IMR-90 (cell line): ENCODE results near the gene TSKS. TPM values are rescaled to one million over a fixed set of nuclear protein-coding genes. Genes with fewer than 3 reads are reported as not detected.

Experiments
- ATAC-seq: fragments of 200-7000 bp; cut with Tn5 transposase; 2 replicates; pipeline ENCODE4 v1.9.1; 2020; ENCODE audit warnings: low read depth, mild to moderate bottlenecking, moderate library complexity
- BruUV-seq: library from RNA; stranded (reverse); fragments of 400-500 nt; replicated peaks from 2 replicates; lab custom pipeline; 2021; lab: Mats Ljungman, UMichigan
- CTCF ChIA-PET: fragments of 300-600 bp; formaldehyde crosslinking; extraction: SDS; loops from one replicate; lab custom pipeline; 2021; ENCODE audit warnings: antibody characterized with exemption; lab: Yijun Ruan, JAX
- POLR2A ChIA-PET: fragments of 300-600 bp; sonication (Branson Sonifier 250); formaldehyde crosslinking; loops from one replicate; lab custom pipeline; 2022; ENCODE audit warnings: antibody characterized with exemption; ENCODE audit not compliant: unreplicated experiment; lab: Charles Lee
- DNase-seq: peaks from one replicate; pipeline ENCODE4 v3.0.0; 2013
- H2AFZ ChIP-seq: replicated peaks from 2 replicates; pipeline ENCODE3; 2013; ENCODE audit warnings: low read length, mild to moderate bottlenecking; ENCODE audit not compliant: poor library complexity
- H2AK5ac ChIP-seq: 2 replicates; pipeline ENCODE4 v1.6.1; 2013; ENCODE audit warnings: low read depth, low read length, inconsistent platforms
- H2AK9ac ChIP-seq: replicated peaks from 2 replicates; pipeline ENCODE3; 2013; ENCODE audit warnings: mild to moderate bottlenecking, low read depth, low read length, moderate library complexity; ENCODE audit not compliant: poor library complexity
- H2BK120ac ChIP-seq: 2 replicates; pipeline ENCODE4 v1.6.1; 2013; ENCODE audit warnings: low read depth, low read length, inconsistent platforms
- H2BK15ac ChIP-seq: 3 replicates; pipeline ENCODE4 v1.6.1; 2013; ENCODE audit warnings: low read depth, low read length, inconsistent platforms
- H2BK20ac ChIP-seq: 2 replicates; pipeline ENCODE4 v1.6.1; 2013; ENCODE audit warnings: low read depth, mild to moderate bottlenecking, inconsistent platforms, low read length, moderate library complexity
- H2BK5ac ChIP-seq: 2 replicates; pipeline ENCODE4 v1.6.1; 2013; ENCODE audit warnings: mild to moderate bottlenecking, low read depth, low read length, inconsistent platforms; ENCODE audit not compliant: poor library complexity, severe bottlenecking
- H3K14ac ChIP-seq: replicated peaks from 2 replicates; pipeline ENCODE4 v1.6.1; 2013; ENCODE audit warnings: low read depth, low read length, inconsistent platforms
- H3K18ac ChIP-seq: 2 replicates; pipeline ENCODE4 v1.6.1; 2013; ENCODE audit warnings: low read depth, low read length, control low read depth
- H3K23ac ChIP-seq: 2 replicates; pipeline ENCODE4 v1.6.1; 2013; ENCODE audit warnings: low read depth, low read length, inconsistent platforms
- H3K27ac ChIP-seq: 2 replicates; pipeline ENCODE4 v1.5.1; 2013; ENCODE audit warnings: mild to moderate bottlenecking, control low read depth, low read length; ENCODE audit not compliant: insufficient read depth
- H3K27me3 ChIP-seq: 2 replicates; pipeline ENCODE4 v1.6.1; 2013; ENCODE audit warnings: low read length; ENCODE audit not compliant: control insufficient read depth, insufficient read depth
- H3K36me3 ChIP-seq: 2 replicates; pipeline ENCODE4 v1.6.1; 2013; ENCODE audit warnings: low read length, mixed read lengths; ENCODE audit not compliant: control insufficient read depth, insufficient read depth
- H3K4ac ChIP-seq: 2 replicates; pipeline ENCODE4 v1.6.1; 2013; ENCODE audit warnings: low read depth, low read length, inconsistent platforms
- H3K4me1 ChIP-seq: 2 replicates; pipeline ENCODE4 v1.6.1; 2013; ENCODE audit warnings: low read length, mixed read lengths; ENCODE audit not compliant: control insufficient read depth, insufficient read depth
- H3K4me2 ChIP-seq: 2 replicates; pipeline ENCODE4 v1.6.1; 2013; ENCODE audit warnings: low read depth, mild to moderate bottlenecking, control low read depth, low read length, moderate library complexity
- H3K4me3 ChIP-seq: 2 replicates; pipeline ENCODE4 v1.5.1; 2013; ENCODE audit warnings: low read depth, mild to moderate bottlenecking, control low read depth, low read length, moderate library complexity; ENCODE audit not compliant: insufficient read depth
- H3K56ac ChIP-seq: 2 replicates; pipeline ENCODE4 v1.6.1; 2013; ENCODE audit warnings: low read length, inconsistent platforms; ENCODE audit not compliant: insufficient read depth; ENCODE audit errors: extremely low read depth
- H3K79me1 ChIP-seq, 2 experiments: 2 replicates each; pipeline ENCODE4 v1.6.1; 2013; ENCODE audit warnings: low read length in 2 of 2, inconsistent platforms in 1 of 2, low read depth in 1 of 2
- H3K9ac ChIP-seq: 2 replicates; pipeline ENCODE4 v1.6.1; 2013; ENCODE audit warnings: low read depth, low read length, control low read depth
- H3K9me1 ChIP-seq: 2 replicates; pipeline ENCODE4 v1.6.1; 2013; ENCODE audit warnings: low read length, inconsistent platforms; ENCODE audit not compliant: insufficient read depth
- H3K9me3 ChIP-seq: 2 replicates; pipeline ENCODE4 v1.6.1; 2013; ENCODE audit warnings: low read length; ENCODE audit not compliant: control insufficient read depth, insufficient read depth
- H4K20me1 ChIP-seq: 2 replicates; pipeline ENCODE4 v1.6.1; 2013; ENCODE audit warnings: low read length, inconsistent platforms; ENCODE audit not compliant: insufficient read depth
- H4K5ac ChIP-seq: 2 replicates; pipeline ENCODE4 v1.6.1; 2013; ENCODE audit warnings: mild to moderate bottlenecking, low read depth, low read length, control low read depth
- H4K8ac ChIP-seq, 2 experiments: 2 replicates each; pipeline ENCODE4 v1.6.1; 2013; ENCODE audit warnings: low read depth in 2 of 2, low read length in 2 of 2, control low read depth in 1 of 2, inconsistent platforms in 1 of 2
- H4K91ac ChIP-seq: 2 replicates; pipeline ENCODE4 v1.6.1; 2013; ENCODE audit warnings: low read depth, low read length, inconsistent platforms; ENCODE audit not compliant: insufficient read depth
- BHLHE40 ChIP-seq: fragments of 150-350 bp; IDR thresholded peaks from 2 replicates; pipeline ENCODE4 v1.6.1; 2016; ENCODE audit warnings: mild to moderate bottlenecking, low read depth, low read length
- CEBPB ChIP-seq: IDR thresholded peaks from 2 replicates; pipeline ENCODE4 v1.6.1; 2012; ENCODE audit warnings: low read depth, low read length, improper control_type of control experiment
- CHD1 ChIP-seq: IDR thresholded peaks from 2 replicates; pipeline ENCODE4 v1.6.1; 2012; ENCODE audit warnings: low read depth, low read length, improper control_type of control experiment
- FOS ChIP-seq: fragments of 150-350 bp; IDR thresholded peaks from 2 replicates; pipeline ENCODE4 v1.6.1; 2016; ENCODE audit warnings: low read depth, low read length
- MAFK ChIP-seq: IDR thresholded peaks from 2 replicates; pipeline ENCODE4 v1.6.1; 2012; ENCODE audit warnings: low read depth, low read length, improper control_type of control experiment
- MAZ ChIP-seq: IDR thresholded peaks from 2 replicates; pipeline ENCODE4 v1.6.1; 2012; ENCODE audit warnings: low read depth, mild to moderate bottlenecking, low read length, improper control_type of control experiment, moderate library complexity, borderline replicate concordance
- MXI1 ChIP-seq: IDR thresholded peaks from 2 replicates; pipeline ENCODE4 v1.6.1; 2012; ENCODE audit warnings: low read depth, mild to moderate bottlenecking, low read length, moderate library complexity, borderline replicate concordance
- NFE2L2 ChIP-seq: fragments of 150-350 bp; IDR thresholded peaks from 2 replicates; pipeline ENCODE4 v1.6.1; 2016; ENCODE audit warnings: low read depth, mild to moderate bottlenecking, low read length
- POLR2A ChIP-seq: IDR thresholded peaks from 2 replicates; pipeline ENCODE4 v1.6.1; 2012; ENCODE audit warnings: mild to moderate bottlenecking, low read depth, low read length
- RAD21 ChIP-seq: IDR thresholded peaks from 2 replicates; pipeline ENCODE4 v1.6.1; 2012; ENCODE audit warnings: low read length, improper control_type of control experiment
- RCOR1 ChIP-seq: IDR thresholded peaks from 2 replicates; pipeline ENCODE4 v1.6.1; 2012; ENCODE audit warnings: mild to moderate bottlenecking, low read length, improper control_type of control experiment; ENCODE audit not compliant: insufficient replicate concordance
- RFX5 ChIP-seq: IDR thresholded peaks from 2 replicates; pipeline ENCODE4 v1.8.0; 2012; ENCODE audit warnings: low read depth, mild to moderate bottlenecking, low read length, moderate library complexity
- SMC3 ChIP-seq: fragments of 150-350 bp; IDR thresholded peaks from 2 replicates; pipeline ENCODE4 v1.6.1; 2016; ENCODE audit warnings: low read depth, mild to moderate bottlenecking, antibody characterized with exemption, low read length, moderate library complexity
- WGBS, 2 experiments: methylation state at CpG; one replicate each; pipeline versions ENCODE4 v1.1.5 to v1.1.7; 2013; ENCODE audit warnings: missing lambda C conversion rate in 2 of 2; ENCODE audit not compliant: insufficient read length in 1 of 2; ENCODE audit errors: extremely low coverage in 2 of 2; 5-methylcytosine and 5-hydroxymethylcytosine counted together
- dilution Hi-C: fragments of 300-500 bp; cut with HindIII; formaldehyde crosslinking; loops from one replicate; pipeline ENCODE4 v1.14.3; 2018; ENCODE audit warnings: low sequenced_read_pairs; ENCODE audit not compliant: unreplicated experiment
- in situ Hi-C: fragments of 300-500 bp; cut with MboI; formaldehyde crosslinking; loops from 3 replicates; pipeline ENCODE4 v1.14.3; 2019; ENCODE audit warnings: low sequenced_read_pairs, inconsistent platforms, mixed read lengths
- intact Hi-C: fragments of 100-400 bp; cut with micrococcal nuclease; formaldehyde crosslinking; loops from 2 replicates; pipeline ENCODE4 v1.10.0; 2022
- polyA plus RNA-seq, 3 experiments: library from polyadenylated mRNA; depleted of rRNA; stranded (reverse); fragments of >200 nt; gene quantifications; 2 replicates each; pipeline ENCODE4 v1.2.3, GENCODE V29; 2012; ENCODE audit warnings: low replicate concordance in 1 of 3
- total RNA-seq: library from RNA; depleted of rRNA; stranded (reverse); fragments of >200 nt; gene quantifications from 2 replicates; pipeline ENCODE4 v1.2.3, GENCODE V29; 2012
- TF ChIP-seq, protein P1 (sequence below): conservative IDR thresholded peaks from 2 replicates; pipeline ENCODE4 v1.5.1; 2012; ENCODE audit warnings: mild to moderate bottlenecking, low read depth, low read length, improper control_type of control experiment
- TF ChIP-seq, protein P2 (sequence below): fragments of 150-350 bp; IDR thresholded peaks from 2 replicates; pipeline ENCODE4 v1.6.1; 2016; ENCODE audit warnings: low read depth, mild to moderate bottlenecking, low read length, moderate library complexity, borderline replicate concordance
- TF ChIP-seq, protein P3 (sequence below): fragments of 150-350 bp; IDR thresholded peaks from 2 replicates; pipeline ENCODE4 v1.6.1; 2017; ENCODE audit warnings: mild to moderate bottlenecking, antibody characterized with exemption, low read length, low read depth

Gene TSKS
- total and polyA plus RNA-seq, 2 of the 4 experiments (the other 2 are of a cell fraction) = not detected

DNA sequence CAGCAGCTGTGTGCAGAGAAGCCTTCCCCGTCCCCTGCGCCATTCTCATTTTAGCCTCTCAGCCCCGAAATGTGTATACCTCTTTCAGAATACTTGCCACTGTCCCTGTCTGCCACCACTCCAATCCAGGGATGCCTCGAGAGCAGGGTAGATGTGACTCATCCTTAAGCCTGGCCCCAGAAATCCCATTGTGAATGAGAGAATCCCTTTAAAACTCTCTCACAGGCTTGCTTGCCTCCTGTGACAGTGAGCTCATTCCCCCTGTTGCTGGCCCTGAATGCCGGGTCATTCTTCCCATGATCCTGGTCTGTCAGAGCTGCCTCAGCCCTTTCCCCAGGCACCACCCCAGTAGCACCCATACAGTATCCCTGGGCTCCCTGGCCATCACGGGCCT lies 13.3 kb upstream of the TSKS start:
- Histone ChIP-seq H4K91ac (no peak overlapping the region), H3K4me2 (no peak overlapping the region), H2BK5ac (no peak overlapping the region), H2AK5ac (no peak overlapping the region), H3K56ac (no peak overlapping the region), H3K36me3 (peaks cover 23% of the 10 kb centered on the region), H3K9ac (no peak overlapping the region), H3K79me1 (peaks cover 43 to 78% of the 10 kb centered on the region in 2 experiments), H2AK9ac (no peak overlapping the region), H2BK15ac (no peak overlapping the region), H3K27me3 (no peaks in the 10 kb centered on the region), H3K9me1 (peaks cover 16% of the 10 kb centered on the region; the same call in 1 of the 2 replicates), H3K9me3 (no peaks in the 10 kb centered on the region), H4K5ac (no peak overlapping the region), H2AFZ (no peak overlapping the region), H4K20me1 (peaks cover 55% of the 10 kb centered on the region), H3K4me3 (no peak overlapping the region), H2BK120ac (no peak overlapping the region), H3K14ac (no peak overlapping the region), H3K18ac (no peak overlapping the region), H3K4ac (no peak overlapping the region), H3K23ac (no peak overlapping the region), H4K8ac (no peak overlapping the region), H2BK20ac (no peak overlapping the region), H3K4me1 (no peaks in the 10 kb centered on the region), H3K27ac (no peak overlapping the region)
- DNase-seq (no peak), ATAC-seq (no peak)
- CTCF ChIA-PET = no interaction called here
- POLR2A ChIA-PET = no interaction called here
- no TSS peak for BruUV-seq
- dilution Hi-C loops = no loop called here
- in situ Hi-C loops = no loop called here
- no peak for TF ChIP-seq MAZ
- TF ChIP-seq RAD21 = no peak
- TF ChIP-seq BHLHE40 = no peak
- no peak for TF ChIP-seq CHD1
- no peak for TF ChIP-seq MXI1
- no peak for TF ChIP-seq RCOR1
- TF ChIP-seq, protein P1, sequence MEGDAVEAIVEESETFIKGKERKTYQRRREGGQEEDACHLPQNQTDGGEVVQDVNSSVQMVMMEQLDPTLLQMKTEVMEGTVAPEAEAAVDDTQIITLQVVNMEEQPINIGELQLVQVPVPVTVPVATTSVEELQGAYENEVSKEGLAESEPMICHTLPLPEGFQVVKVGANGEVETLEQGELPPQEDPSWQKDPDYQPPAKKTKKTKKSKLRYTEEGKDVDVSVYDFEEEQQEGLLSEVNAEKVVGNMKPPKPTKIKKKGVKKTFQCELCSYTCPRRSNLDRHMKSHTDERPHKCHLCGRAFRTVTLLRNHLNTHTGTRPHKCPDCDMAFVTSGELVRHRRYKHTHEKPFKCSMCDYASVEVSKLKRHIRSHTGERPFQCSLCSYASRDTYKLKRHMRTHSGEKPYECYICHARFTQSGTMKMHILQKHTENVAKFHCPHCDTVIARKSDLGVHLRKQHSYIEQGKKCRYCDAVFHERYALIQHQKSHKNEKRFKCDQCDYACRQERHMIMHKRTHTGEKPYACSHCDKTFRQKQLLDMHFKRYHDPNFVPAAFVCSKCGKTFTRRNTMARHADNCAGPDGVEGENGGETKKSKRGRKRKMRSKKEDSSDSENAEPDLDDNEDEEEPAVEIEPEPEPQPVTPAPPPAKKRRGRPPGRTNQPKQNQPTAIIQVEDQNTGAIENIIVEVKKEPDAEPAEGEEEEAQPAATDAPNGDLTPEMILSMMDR = no peak
- TF ChIP-seq FOS = no peak
- TF ChIP-seq NFE2L2 = no peak
- TF ChIP-seq, protein P2, sequence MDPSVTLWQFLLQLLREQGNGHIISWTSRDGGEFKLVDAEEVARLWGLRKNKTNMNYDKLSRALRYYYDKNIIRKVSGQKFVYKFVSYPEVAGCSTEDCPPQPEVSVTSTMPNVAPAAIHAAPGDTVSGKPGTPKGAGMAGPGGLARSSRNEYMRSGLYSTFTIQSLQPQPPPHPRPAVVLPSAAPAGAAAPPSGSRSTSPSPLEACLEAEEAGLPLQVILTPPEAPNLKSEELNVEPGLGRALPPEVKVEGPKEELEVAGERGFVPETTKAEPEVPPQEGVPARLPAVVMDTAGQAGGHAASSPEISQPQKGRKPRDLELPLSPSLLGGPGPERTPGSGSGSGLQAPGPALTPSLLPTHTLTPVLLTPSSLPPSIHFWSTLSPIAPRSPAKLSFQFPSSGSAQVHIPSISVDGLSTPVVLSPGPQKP = no peak
- TF ChIP-seq POLR2A = no peak
- TF ChIP-seq CEBPB = no peak
- no peak for TF ChIP-seq SMC3
- no peak for TF ChIP-seq MAFK
- TF ChIP-seq, protein P3, sequence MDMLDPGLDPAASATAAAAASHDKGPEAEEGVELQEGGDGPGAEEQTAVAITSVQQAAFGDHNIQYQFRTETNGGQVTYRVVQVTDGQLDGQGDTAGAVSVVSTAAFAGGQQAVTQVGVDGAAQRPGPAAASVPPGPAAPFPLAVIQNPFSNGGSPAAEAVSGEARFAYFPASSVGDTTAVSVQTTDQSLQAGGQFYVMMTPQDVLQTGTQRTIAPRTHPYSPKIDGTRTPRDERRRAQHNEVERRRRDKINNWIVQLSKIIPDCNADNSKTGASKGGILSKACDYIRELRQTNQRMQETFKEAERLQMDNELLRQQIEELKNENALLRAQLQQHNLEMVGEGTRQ = no peak
- no peak for TF ChIP-seq RFX5
- intact Hi-C loops = no loop called here
- WGBS, 2 experiments = 100% methylated on average over 4 of the region's 6 CpGs; no CpG with 5 or more reads in 1 of the 2 experiments
